SK-N-SH (cell line): ENCODE data around the gene VIPAS39. TPM values are rescaled to one million over a fixed set of nuclear protein-coding genes. Genes with fewer than 3 reads are reported as not detected.

Experiments used
- CTCF ChIA-PET: fragments of 300-600, 350-600 bp; formaldehyde crosslinking; extraction: SDS; loops from one replicate; lab custom pipeline; 2021; lab: Yijun Ruan, JAX
- POLR2A ChIA-PET: fragments of 350-600 bp; sonication (Branson Sonifier 250); formaldehyde crosslinking; extraction: SDS; loops from one replicate; lab custom pipeline; 2020; ENCODE audit warnings: antibody characterized with exemption, inconsistent platforms; lab: Yijun Ruan, JAX
- DNase-seq: peaks from one replicate; pipeline ENCODE4 v3.0.0; 2012
- H2AFZ ChIP-seq: fragments of 200-600 bp; sonication (generic); 2 replicates; pipeline ENCODE4 v1.8.1; 2016; ENCODE audit warnings: antibody characterized with exemption, mild to moderate bottlenecking, low read depth
- H3F3A ChIP-seq: fragments of 200-600 bp; sonication (generic); replicated peaks from 2 replicates; pipeline ENCODE3; 2016; ENCODE audit warnings: antibody characterized with exemption, mild to moderate bottlenecking; ENCODE audit not compliant: insufficient read depth
- H3K27ac ChIP-seq, 2 experiments: fragments of 200-500 bp in 1 of 2; fragments of 200-600 bp in 1 of 2; sonication (Bioruptor generic) in 1 of 2; sonication (generic), shearing (Covaris generic) in 1 of 2; 2 replicates each; pipeline versions ENCODE4 v1.5.1 to v1.6.1; 2014 to 2016; ENCODE audit warnings: low read depth in 2 of 2, inconsistent platforms in 1 of 2, low read length in 1 of 2, mild to moderate bottlenecking in 1 of 2, mixed read lengths in 1 of 2
- H3K27me3 ChIP-seq: fragments of 200-600 bp; sonication (generic), shearing (Covaris generic); 2 replicates; pipeline ENCODE4 v1.6.1; 2016; ENCODE audit warnings: mixed run types; ENCODE audit not compliant: insufficient read depth
- H3K36me3 ChIP-seq, 2 experiments: fragments of 200-500 bp in 1 of 2; fragments of 200-600 bp in 1 of 2; sonication (Bioruptor generic) in 1 of 2; sonication (generic) in 1 of 2; replicated peaks in 1 of 2; 2 replicates each; pipeline versions ENCODE3 to v1.5.1; 2014 to 2016; ENCODE audit warnings: low read length in 1 of 2, mild to moderate bottlenecking in 1 of 2; ENCODE audit not compliant: insufficient read depth in 2 of 2, control insufficient read depth in 1 of 2
- H3K4me1 ChIP-seq, 2 experiments: fragments of 200-500 bp in 1 of 2; fragments of 200-600 bp in 1 of 2; sonication (Bioruptor generic) in 1 of 2; sonication (generic), shearing (Covaris generic) in 1 of 2; 2 replicates each; pipeline versions ENCODE4 v1.5.1 to v1.6.1; 2014 to 2016; ENCODE audit warnings: low read depth in 1 of 2, low read length in 1 of 2, mixed run types in 1 of 2; ENCODE audit not compliant: insufficient read depth in 2 of 2, control insufficient read depth in 1 of 2
- H3K4me2 ChIP-seq: fragments of 200-600 bp; sonication (generic), shearing (Covaris generic); 2 replicates; pipeline ENCODE4 v1.6.1; 2017; ENCODE audit warnings: mixed run types
- H3K4me3 ChIP-seq, 2 experiments: fragments of 200-500 bp in 1 of 2; fragments of 200-600 bp in 1 of 2; sonication (Bioruptor generic) in 1 of 2; sonication (generic), shearing (Covaris generic) in 1 of 2; 2 replicates each; pipeline versions ENCODE4 v1.5.1 to v1.8.1; 2014 to 2016; ENCODE audit warnings: low read depth in 2 of 2, inconsistent platforms in 1 of 2, low read length in 1 of 2, mild to moderate bottlenecking in 1 of 2, mixed read lengths in 1 of 2, moderate library complexity in 1 of 2
- H3K79me2 ChIP-seq: fragments of 200-600 bp; sonication (generic); 2 replicates; pipeline ENCODE4 v1.8.1; 2017; ENCODE audit warnings: mild to moderate bottlenecking; ENCODE audit not compliant: insufficient read depth
- H3K9ac ChIP-seq: fragments of 200-600 bp; sonication (generic); 2 replicates; pipeline ENCODE4 v1.6.1; 2017; ENCODE audit warnings: mixed run types
- H3K9me2 ChIP-seq: fragments of 200-600 bp; sonication (generic); 2 replicates; pipeline ENCODE4 v1.6.1; 2017; ENCODE audit warnings: mixed run types
- H3K9me3 ChIP-seq: fragments of 200-600 bp; sonication (generic); 2 replicates; pipeline ENCODE4 v1.6.1; 2017; ENCODE audit warnings: mixed run types, mild to moderate bottlenecking, moderate library complexity
- H4K20me1 ChIP-seq: fragments of 200-600 bp; sonication (generic); 2 replicates; pipeline ENCODE4 v1.6.1; 2017; ENCODE audit warnings: mild to moderate bottlenecking, mixed run types; ENCODE audit not compliant: insufficient read depth
- FOXJ3 ChIP-seq: sonication (generic); formaldehyde crosslinking; IDR thresholded peaks from 2 replicates; pipeline ENCODE4 v1.5.1; 2020; ENCODE audit warnings: mild to moderate bottlenecking, missing genetic modification reagents
- JUND ChIP-seq: IDR thresholded peaks from 2 replicates; pipeline ENCODE4 v1.4.0; 2012
- NFIC ChIP-seq: IDR thresholded peaks from 2 replicates; pipeline ENCODE4 v1.4.0; 2012; ENCODE audit warnings: borderline replicate concordance
- POLR2AphosphoS5 ChIP-seq: IDR thresholded peaks from 2 replicates; pipeline ENCODE4 v1.6.1; 2012; ENCODE audit warnings: low read depth, low read length
- RAD21 ChIP-seq: IDR thresholded peaks from 2 replicates; pipeline ENCODE4 v1.6.1; 2012; ENCODE audit warnings: mild to moderate bottlenecking, low read length
- RCOR1 ChIP-seq: fragments of 150-350 bp; IDR thresholded peaks from 2 replicates; pipeline ENCODE4 v1.6.1; 2017; ENCODE audit warnings: antibody characterized with exemption, low read length
- RXRA ChIP-seq: IDR thresholded peaks from 2 replicates; pipeline ENCODE4 v1.4.0; 2012; ENCODE audit warnings: low read depth, mild to moderate bottlenecking, borderline replicate concordance
- SMC3 ChIP-seq: IDR thresholded peaks from 2 replicates; pipeline ENCODE4 v1.6.1; 2012; ENCODE audit warnings: low read depth, low read length, improper control_type of control experiment
- TCF12 ChIP-seq: IDR thresholded peaks from 2 replicates; pipeline ENCODE4 v1.4.0; 2012
- WGBS: methylation state at CpG from one replicate; pipeline ENCODE4 v1.1.6; 2017; ENCODE audit warnings: low lambda C conversion rate; 5-methylcytosine and 5-hydroxymethylcytosine counted together
- polyA plus RNA-seq, 3 experiments: library from polyadenylated mRNA; depleted of rRNA; stranded (reverse); fragments of >200 nt; gene quantifications; 2 replicates each; pipeline ENCODE4 v1.2.3, GENCODE V29; 2012
- TF ChIP-seq, protein P1 (sequence below): IDR thresholded peaks from 2 replicates; pipeline ENCODE4; 2012
- TF ChIP-seq, protein P2 (sequence below): IDR thresholded peaks from 2 replicates; pipeline ENCODE4 v1.4.0; 2012; ENCODE audit warnings: low read depth, borderline replicate concordance
- TF ChIP-seq, protein P3 (sequence below): fragments of 200-600 bp; sonication (generic); IDR thresholded peaks from 2 replicates; pipeline ENCODE4 v1.6.1; 2017; ENCODE audit warnings: antibody characterized with exemption, mild to moderate bottlenecking, moderate library complexity
- TF ChIP-seq, protein P4 (sequence below): IDR thresholded peaks from 2 replicates; pipeline ENCODE4 v1.4.0; 2012; ENCODE audit warnings: low read depth, borderline replicate concordance

Gene VIPAS39
- polyA plus RNA-seq, 1 of the 3 experiments (the other 2 are of a cell fraction): 20.8 TPM

DNA sequence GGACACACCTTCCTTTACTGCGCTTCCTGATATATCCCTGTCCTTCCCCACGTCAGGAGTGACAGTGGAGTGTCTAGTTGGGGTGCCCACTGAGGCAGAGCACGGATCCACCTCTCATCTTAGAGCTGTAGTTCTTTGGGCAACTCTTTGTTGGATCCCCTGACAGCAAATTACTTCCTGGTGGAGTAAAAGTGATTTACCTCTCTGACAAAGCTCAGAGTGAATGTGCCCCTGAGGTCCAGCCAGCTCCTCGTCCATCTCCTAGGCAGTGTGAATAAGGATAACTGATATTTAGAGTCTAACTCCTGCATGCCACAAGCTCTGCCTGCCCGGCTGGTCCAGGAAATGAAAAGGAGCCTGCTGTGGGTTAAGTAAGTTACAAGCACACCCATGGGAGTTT lies 16.5 kb upstream of the VIPAS39 start:
- no peak overlapping the region for H3K4me3 ChIP-seq
- no peaks in the 10 kb centered on the region for H3K4me1 ChIP-seq
- ChIA-PET POLR2A (interaction anchor here (0.6 kb wide), 1 partner anchor 59 kb away, joined by 4 read pairs; no protein-coding TSS in a partner anchor), CTCF (interaction anchor here (1.0 to 2.7 kb wide), 2 partner anchors 15 to 22 kb away, joined by 3 to 13 read pairs; no protein-coding TSS in a partner anchor)
- no peaks in the 10 kb centered on the region for H3K9me3 ChIP-seq
- H3K4me2 ChIP-seq: no peak overlapping the region
- no peaks in the 10 kb centered on the region for H4K20me1 ChIP-seq
- no peaks in the 10 kb centered on the region for H3K9me2 ChIP-seq
- TF ChIP-seq JUND (no peak), NFIC (no peak), FOXJ3 (CRISPR knock-in tag) (no peak), POLR2AphosphoS5 (no peak), RXRA (no peak), RAD21 (no peak), RCOR1 (no peak), TCF12 (no peak), SMC3 (no peak)
- TF ChIP-seq, protein P1, sequence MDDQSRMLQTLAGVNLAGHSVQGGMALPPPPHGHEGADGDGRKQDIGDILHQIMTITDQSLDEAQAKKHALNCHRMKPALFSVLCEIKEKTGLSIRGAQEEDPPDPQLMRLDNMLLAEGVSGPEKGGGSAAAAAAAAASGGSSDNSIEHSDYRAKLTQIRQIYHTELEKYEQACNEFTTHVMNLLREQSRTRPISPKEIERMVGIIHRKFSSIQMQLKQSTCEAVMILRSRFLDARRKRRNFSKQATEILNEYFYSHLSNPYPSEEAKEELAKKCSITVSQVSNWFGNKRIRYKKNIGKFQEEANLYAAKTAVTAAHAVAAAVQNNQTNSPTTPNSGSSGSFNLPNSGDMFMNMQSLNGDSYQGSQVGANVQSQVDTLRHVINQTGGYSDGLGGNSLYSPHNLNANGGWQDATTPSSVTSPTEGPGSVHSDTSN: no peak
- TF ChIP-seq, protein P2, sequence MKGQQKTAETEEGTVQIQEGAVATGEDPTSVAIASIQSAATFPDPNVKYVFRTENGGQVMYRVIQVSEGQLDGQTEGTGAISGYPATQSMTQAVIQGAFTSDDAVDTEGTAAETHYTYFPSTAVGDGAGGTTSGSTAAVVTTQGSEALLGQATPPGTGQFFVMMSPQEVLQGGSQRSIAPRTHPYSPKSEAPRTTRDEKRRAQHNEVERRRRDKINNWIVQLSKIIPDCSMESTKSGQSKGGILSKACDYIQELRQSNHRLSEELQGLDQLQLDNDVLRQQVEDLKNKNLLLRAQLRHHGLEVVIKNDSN: no peak
- TF ChIP-seq, protein P3, sequence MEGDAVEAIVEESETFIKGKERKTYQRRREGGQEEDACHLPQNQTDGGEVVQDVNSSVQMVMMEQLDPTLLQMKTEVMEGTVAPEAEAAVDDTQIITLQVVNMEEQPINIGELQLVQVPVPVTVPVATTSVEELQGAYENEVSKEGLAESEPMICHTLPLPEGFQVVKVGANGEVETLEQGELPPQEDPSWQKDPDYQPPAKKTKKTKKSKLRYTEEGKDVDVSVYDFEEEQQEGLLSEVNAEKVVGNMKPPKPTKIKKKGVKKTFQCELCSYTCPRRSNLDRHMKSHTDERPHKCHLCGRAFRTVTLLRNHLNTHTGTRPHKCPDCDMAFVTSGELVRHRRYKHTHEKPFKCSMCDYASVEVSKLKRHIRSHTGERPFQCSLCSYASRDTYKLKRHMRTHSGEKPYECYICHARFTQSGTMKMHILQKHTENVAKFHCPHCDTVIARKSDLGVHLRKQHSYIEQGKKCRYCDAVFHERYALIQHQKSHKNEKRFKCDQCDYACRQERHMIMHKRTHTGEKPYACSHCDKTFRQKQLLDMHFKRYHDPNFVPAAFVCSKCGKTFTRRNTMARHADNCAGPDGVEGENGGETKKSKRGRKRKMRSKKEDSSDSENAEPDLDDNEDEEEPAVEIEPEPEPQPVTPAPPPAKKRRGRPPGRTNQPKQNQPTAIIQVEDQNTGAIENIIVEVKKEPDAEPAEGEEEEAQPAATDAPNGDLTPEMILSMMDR: no peak
- TF ChIP-seq, protein P4, sequence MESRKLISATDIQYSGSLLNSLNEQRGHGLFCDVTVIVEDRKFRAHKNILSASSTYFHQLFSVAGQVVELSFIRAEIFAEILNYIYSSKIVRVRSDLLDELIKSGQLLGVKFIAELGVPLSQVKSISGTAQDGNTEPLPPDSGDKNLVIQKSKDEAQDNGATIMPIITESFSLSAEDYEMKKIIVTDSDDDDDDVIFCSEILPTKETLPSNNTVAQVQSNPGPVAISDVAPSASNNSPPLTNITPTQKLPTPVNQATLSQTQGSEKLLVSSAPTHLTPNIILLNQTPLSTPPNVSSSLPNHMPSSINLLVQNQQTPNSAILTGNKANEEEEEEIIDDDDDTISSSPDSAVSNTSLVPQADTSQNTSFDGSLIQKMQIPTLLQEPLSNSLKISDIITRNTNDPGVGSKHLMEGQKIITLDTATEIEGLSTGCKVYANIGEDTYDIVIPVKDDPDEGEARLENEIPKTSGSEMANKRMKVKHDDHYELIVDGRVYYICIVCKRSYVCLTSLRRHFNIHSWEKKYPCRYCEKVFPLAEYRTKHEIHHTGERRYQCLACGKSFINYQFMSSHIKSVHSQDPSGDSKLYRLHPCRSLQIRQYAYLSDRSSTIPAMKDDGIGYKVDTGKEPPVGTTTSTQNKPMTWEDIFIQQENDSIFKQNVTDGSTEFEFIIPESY: no peak
- no peaks in the 10 kb centered on the region for H3F3A ChIP-seq
- H3K79me2 ChIP-seq: no peaks in the 10 kb centered on the region
- 73% methylated on average over 5 of the region's 5 CpGs for WGBS
- no peak overlapping the region for H2AFZ ChIP-seq
- no peaks in the 10 kb centered on the region for H3K27me3 ChIP-seq
- peaks cover 9% of the 10 kb centered on the region in 2 experiments for H3K36me3 ChIP-seq
- DNase-seq: no peak
- H3K9ac ChIP-seq: no peak overlapping the region
- H3K27ac ChIP-seq: no peak overlapping the region
